Thoracic aorta (tissue), 2 donors: ENCODE measurements around the gene ANKMY1. TPM values are rescaled to one million over a fixed set of nuclear protein-coding genes. Genes with fewer than 3 reads are reported as not detected.

ENCODE experiments used
- ATAC-seq: fragments of 150-250 bp; one replicate; pipeline ENCODE4 v1.8.0; 2017; ENCODE audit warnings: low read depth; ENCODE audit not compliant: insufficient number of reproducible peaks, low FRiP score
- DNase-seq: peaks from one replicate; pipeline ENCODE4 v3.0.0-alpha.2; 2020; ENCODE audit warnings: low spot score
- H3K27ac ChIP-seq, 2 donors: fragments of 200-600 bp; sonication (generic); 1 replicate in 1 of 2; 2 replicates in 1 of 2; pipeline ENCODE4 v1.5.1; 2016; ENCODE audit warnings: mild to moderate bottlenecking in 2 of 2, moderate library complexity in 2 of 2
- H3K27me3 ChIP-seq: fragments of 200-600 bp; sonication (generic); replicated peaks from 2 replicates; pipeline ENCODE4 v1.6.0; 2016; ENCODE audit warnings: mild to moderate bottlenecking; ENCODE audit not compliant: insufficient read depth
- H3K36me3 ChIP-seq: fragments of 200-600 bp; sonication (generic); one replicate; pipeline ENCODE4 v1.5.1; 2016
- H3K4me1 ChIP-seq, 2 donors: fragments of 200-600 bp; sonication (generic); 1 replicate in 1 of 2; 2 replicates in 1 of 2; pipeline versions ENCODE4 v1.5.1 to v1.6.0; 2016; ENCODE audit warnings: low read depth in 2 of 2, mild to moderate bottlenecking in 1 of 2; ENCODE audit not compliant: control insufficient read depth in 1 of 2
- H3K4me3 ChIP-seq: fragments of 200-600 bp; sonication (generic); 2 replicates; pipeline ENCODE4 v1.5.1; 2016; ENCODE audit warnings: mild to moderate bottlenecking
- H3K9me3 ChIP-seq: fragments of 200-600 bp; sonication (generic); 2 replicates; pipeline ENCODE4 v1.5.1; 2016
- total RNA-seq, 2 donors: library from RNA; depleted of rRNA; stranded (reverse); fragments of >200 nt; gene quantifications; one replicate each; pipeline versions ENCODE4 v1.1.0 to v1.2.3, GENCODE V29; 2016
- TF ChIP-seq, protein P1 (sequence below): fragments of 200-600 bp; sonication (generic); IDR thresholded peaks from one replicate; pipeline ENCODE4 v1.5.1; 2019; ENCODE audit warnings: antibody characterized with exemption

Gene ANKMY1
- total RNA-seq, 2 donors from 2014 or later = 20.0 to 44.8 TPM

DNA sequence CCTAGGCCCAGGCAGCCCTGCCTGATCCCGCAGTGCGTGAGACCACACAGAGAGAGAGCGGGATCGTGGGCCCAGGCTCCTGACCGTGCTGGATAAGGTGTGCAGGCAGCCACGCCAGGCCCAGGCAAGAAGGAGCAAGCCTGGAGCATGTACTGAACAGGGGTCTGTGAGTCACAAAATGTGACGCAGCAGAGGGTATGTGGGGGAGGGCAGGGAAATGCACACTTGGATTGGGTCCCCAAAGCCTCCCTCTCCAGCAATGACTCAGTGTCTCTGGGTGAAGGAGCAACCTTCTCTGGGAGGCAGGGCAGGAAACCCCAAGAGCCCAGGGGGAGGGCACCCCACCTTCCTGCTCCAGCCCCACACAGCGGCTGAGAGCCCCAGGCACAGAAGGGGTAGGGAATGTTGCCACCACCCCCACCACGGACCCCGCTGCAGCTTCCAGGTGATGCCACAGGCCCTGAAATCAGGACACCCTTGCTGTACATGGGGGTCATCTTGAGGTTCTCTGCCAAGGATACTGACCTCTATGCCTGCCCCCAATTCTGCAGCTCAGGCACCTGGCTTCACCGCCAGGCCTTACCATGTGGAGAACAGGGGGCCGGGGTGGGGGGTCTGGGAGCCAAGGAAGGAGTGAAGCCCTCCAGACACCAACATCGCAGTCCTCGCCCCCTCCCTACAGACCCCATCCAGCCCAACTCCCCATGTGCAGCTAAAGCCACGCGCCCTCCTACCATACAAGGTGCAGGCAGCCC, 123.6 kb downstream of the ANKMY1 start:
- Histone ChIP-seq H3K27me3 (no peaks in the 10 kb centered on the region), H3K27ac (peak overlapping the region; percentile 91 to 92), H3K4me1 (peaks cover 22 to 43% of the 10 kb centered on the region in 2 donors), H3K9me3 (no peaks in the 10 kb centered on the region), H3K36me3 (no peaks in the 10 kb centered on the region), H3K4me3 (peak overlapping the region; percentile 99)
- TF ChIP-seq, protein P1, sequence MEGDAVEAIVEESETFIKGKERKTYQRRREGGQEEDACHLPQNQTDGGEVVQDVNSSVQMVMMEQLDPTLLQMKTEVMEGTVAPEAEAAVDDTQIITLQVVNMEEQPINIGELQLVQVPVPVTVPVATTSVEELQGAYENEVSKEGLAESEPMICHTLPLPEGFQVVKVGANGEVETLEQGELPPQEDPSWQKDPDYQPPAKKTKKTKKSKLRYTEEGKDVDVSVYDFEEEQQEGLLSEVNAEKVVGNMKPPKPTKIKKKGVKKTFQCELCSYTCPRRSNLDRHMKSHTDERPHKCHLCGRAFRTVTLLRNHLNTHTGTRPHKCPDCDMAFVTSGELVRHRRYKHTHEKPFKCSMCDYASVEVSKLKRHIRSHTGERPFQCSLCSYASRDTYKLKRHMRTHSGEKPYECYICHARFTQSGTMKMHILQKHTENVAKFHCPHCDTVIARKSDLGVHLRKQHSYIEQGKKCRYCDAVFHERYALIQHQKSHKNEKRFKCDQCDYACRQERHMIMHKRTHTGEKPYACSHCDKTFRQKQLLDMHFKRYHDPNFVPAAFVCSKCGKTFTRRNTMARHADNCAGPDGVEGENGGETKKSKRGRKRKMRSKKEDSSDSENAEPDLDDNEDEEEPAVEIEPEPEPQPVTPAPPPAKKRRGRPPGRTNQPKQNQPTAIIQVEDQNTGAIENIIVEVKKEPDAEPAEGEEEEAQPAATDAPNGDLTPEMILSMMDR = no peak
- peak; percentile 51 for DNase-seq
- peak; percentile 67 for ATAC-seq

DNA sequence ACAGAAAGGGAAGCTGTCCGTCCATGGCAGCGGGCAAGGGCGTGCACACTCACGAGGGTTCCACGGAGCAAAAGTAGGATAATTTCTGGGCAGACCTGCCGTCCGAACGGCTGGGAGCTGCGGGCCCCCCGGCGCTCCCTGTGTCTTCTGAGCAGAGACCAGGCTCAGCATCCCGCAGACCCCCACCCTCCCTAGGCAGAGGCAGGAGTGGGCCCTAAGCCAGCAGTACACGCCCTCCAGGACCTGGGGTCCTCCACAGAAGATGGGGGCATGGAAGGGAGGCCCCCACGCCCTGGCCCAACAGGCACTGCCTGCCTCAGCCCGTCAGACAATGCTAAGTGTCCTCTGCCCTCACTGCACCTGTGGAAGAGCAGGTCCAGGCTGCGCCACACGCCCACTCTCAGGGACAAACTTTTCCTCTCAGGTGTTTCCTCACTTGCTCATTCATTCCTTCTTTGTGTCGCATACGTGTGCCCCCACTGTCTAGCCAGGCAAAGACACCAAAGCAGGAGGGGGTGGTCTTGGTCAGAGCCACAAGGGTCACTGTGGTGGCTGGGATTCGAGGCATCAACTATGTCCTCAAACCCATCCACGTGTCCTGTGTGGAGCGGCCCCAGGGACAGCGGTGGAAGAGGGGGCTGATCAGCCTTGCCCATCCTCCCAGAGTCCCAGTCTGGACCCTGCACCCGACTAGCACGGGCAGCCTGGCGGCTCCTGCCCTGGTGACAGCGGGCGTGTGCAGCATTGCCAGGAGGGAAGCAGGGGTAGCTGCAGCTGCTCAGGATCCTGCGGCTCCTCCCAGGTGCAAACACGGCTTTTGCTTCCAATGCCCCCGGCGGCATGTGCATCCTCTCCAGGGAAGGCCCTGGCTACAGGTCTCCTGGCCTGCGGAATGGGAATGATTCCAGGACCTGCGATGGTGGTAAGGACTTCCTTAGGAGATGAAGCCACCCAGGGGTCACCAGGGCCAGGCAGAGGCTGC, 124.7 kb downstream of the ANKMY1 start:
- no peaks in the 10 kb centered on the region for H3K36me3 ChIP-seq
- no peaks in the 10 kb centered on the region for H3K27me3 ChIP-seq
- no peak for ATAC-seq
- peak overlapping the region; percentile 91 to 92 for H3K27ac ChIP-seq
- H3K4me3 ChIP-seq = no peak overlapping the region
- TF ChIP-seq, protein P1 = no peak
- H3K9me3 ChIP-seq = no peaks in the 10 kb centered on the region
- H3K4me1 ChIP-seq = peaks cover 18 to 34% of the 10 kb centered on the region in 2 donors
- peak; percentile 1 for DNase-seq

DNA sequence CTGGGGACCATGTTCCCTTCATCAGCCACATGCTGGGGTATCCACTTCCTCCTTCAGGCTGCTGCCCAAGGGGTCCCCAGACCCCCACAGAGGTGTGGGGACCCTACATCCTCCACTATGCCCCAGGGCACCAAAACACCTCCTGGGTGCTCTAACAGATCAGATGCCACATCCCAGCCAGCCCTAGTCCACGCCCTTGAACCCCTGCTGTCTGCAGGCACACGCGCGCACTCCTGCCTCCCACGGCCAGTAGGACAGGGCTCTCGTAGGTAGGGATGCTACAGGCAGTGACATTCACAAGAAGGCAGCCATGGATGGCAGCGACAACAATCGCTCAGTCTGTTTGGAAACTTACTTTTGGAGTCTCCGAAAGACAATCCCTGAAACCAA, 125.4 kb downstream of the ANKMY1 start:
- H3K9me3 ChIP-seq = no peaks in the 10 kb centered on the region
- no peak overlapping the region for H3K4me3 ChIP-seq
- H3K4me1 ChIP-seq = peaks cover 17 to 27% of the 10 kb centered on the region in 2 donors
- no peaks in the 10 kb centered on the region for H3K27me3 ChIP-seq
- no peak overlapping the region for H3K27ac ChIP-seq
- H3K36me3 ChIP-seq = no peaks in the 10 kb centered on the region
- no peak for DNase-seq
- TF ChIP-seq, protein P1 = no peak
- no peak for ATAC-seq

DNA sequence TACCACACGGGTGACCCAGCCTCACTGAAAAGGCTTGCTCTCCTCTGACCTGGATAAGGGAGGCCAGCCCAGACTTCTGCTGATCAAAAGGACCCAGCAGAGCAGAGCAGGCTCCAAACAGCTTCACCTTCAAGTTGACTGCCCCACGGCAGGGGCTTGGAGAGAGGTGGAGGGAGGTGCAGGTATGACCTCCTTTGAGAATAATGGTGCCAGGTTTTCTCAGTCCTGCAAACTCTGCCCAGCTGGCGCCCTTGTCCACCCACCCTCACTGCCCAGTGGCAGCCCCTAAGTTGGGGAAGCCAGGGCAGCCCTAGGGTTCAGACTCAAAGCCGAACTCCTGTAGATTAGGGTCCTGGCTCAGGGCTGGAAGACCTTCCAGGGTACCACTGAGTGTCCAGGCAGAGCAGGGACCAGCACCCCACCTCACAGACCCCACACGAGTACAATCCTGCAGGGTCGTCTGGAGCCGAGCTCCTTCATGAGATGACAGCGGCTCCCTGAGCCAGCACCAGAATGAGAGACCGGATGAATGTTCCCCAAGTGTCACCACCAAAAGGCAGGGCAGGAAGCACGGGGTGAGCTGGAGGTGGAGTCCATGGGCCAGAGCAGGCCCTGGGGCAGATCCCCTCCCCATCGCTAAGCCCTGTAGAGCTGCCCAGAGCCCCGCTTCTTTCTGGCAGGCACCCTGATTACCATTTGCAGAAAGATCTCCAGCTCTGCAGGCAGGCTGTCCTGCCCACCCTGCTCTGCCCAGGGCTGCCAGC, 125.9 kb downstream of the ANKMY1 start:
- Histone ChIP-seq H3K27ac (no peak overlapping the region), H3K9me3 (no peaks in the 10 kb centered on the region), H3K36me3 (no peaks in the 10 kb centered on the region), H3K4me3 (no peak overlapping the region), H3K4me1 (peaks cover 11 to 21% of the 10 kb centered on the region in 2 donors), H3K27me3 (no peaks in the 10 kb centered on the region)
- DNase-seq (peak; percentile 0), ATAC-seq (no peak)
- TF ChIP-seq, protein P1 = no peak
